Muscle layer of duodenum (tissue), 2 donors: ENCODE measurements around the gene STK24.

Source experiments
- H3K27ac ChIP-seq: one replicate; pipeline ENCODE4 v1.7.0; 2013; ENCODE audit warnings: mild to moderate bottlenecking, low read length
- H3K27me3 ChIP-seq: one replicate; pipeline ENCODE4 v1.7.0; 2013; ENCODE audit warnings: low read depth, mild to moderate bottlenecking, control low read depth, low read length
- H3K36me3 ChIP-seq, 2 donors: one replicate each; pipeline ENCODE4 v1.7.0; 2013; ENCODE audit warnings: low read length in 2 of 2, control low read depth in 1 of 2, mild to moderate bottlenecking in 1 of 2; ENCODE audit not compliant: insufficient read depth in 2 of 2, control insufficient read depth in 1 of 2
- H3K4me1 ChIP-seq, 2 donors: one replicate each; pipeline ENCODE4 v1.7.0; 2013; ENCODE audit warnings: low read length in 2 of 2, mild to moderate bottlenecking in 2 of 2, control low read depth in 1 of 2, moderate library complexity in 1 of 2; ENCODE audit not compliant: insufficient read depth in 2 of 2, control insufficient read depth in 1 of 2
- H3K4me3 ChIP-seq, 2 donors: one replicate each; pipeline ENCODE4 v1.7.0; 2013; ENCODE audit warnings: low read length in 2 of 2, low read depth in 1 of 2, mild to moderate bottlenecking in 1 of 2
- H3K9me3 ChIP-seq, 2 donors: one replicate each; pipeline ENCODE4 v1.7.0; 2013; ENCODE audit warnings: low read length in 2 of 2, control low read depth in 1 of 2, mild to moderate bottlenecking in 1 of 2; ENCODE audit not compliant: control insufficient read depth in 1 of 2
- donor health status: healthy.

Gene STK24

GRCh38 chr13:98537740-98538139, 39.2 kb downstream of the STK24 start:
- no peak overlapping the region for H3K4me3 ChIP-seq
- no peaks in the 10 kb centered on the region for H3K36me3 ChIP-seq
- no peaks in the 10 kb centered on the region for H3K27me3 ChIP-seq
- H3K4me1 ChIP-seq = peaks cover 12 to 39% of the 10 kb centered on the region in 2 donors
- H3K27ac ChIP-seq = no peak overlapping the region
- H3K9me3 ChIP-seq = no peaks in the 10 kb centered on the region

DNA sequence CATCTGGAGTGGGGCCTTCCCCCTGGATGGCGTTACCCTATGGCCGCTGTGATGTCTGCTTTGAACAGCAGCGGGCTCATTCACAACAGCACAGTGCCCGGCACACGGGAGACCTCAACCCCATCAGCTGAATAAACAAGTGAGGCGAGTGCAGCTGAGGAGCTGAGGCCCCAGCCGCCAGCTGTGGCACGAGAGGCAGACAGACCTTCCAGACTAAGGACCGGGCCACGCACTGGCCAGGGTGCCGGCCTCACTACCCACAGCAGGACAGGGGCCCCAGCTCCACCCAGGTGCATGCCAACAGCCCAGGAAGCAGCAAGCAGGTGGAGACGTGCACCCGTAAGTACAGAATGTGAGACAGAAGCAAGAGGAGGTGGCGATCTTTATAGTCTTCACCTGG, 39.6 kb downstream of the STK24 start:
- H3K9me3 ChIP-seq = no peaks in the 10 kb centered on the region
- H3K4me1 ChIP-seq = peaks cover 7 to 35% of the 10 kb centered on the region in 2 donors
- no peak overlapping the region for H3K27ac ChIP-seq
- no peak overlapping the region for H3K4me3 ChIP-seq
- H3K36me3 ChIP-seq = no peaks in the 10 kb centered on the region
- H3K27me3 ChIP-seq = no peaks in the 10 kb centered on the region

- Histone ChIP-seq H3K4me3 (no peak overlapping the region), H3K27me3 (no peaks in the 10 kb centered on the region), H3K9me3 (no peaks in the 10 kb centered on the region), H3K4me1 (peaks cover 6 to 33% of the 10 kb centered on the region in 2 donors), H3K36me3 (no peaks in the 10 kb centered on the region), H3K27ac (no peak overlapping the region)
These were observed 40.2 kb downstream of the STK24 start for GRCh38 chr13:98536729-98537128.

- H3K4me1 ChIP-seq = peaks cover under 1 to 28% of the 10 kb centered on the region in 2 donors
- no peaks in the 10 kb centered on the region for H3K9me3 ChIP-seq
- H3K27ac ChIP-seq = peak overlapping the region; percentile 14
- no peaks in the 10 kb centered on the region for H3K27me3 ChIP-seq
- no peak overlapping the region for H3K4me3 ChIP-seq
- H3K36me3 ChIP-seq = no peaks in the 10 kb centered on the region
These were observed 41.2 kb downstream of the STK24 start for GRCh38 chr13:98535501-98536354.

- no peak overlapping the region for H3K4me3 ChIP-seq
- no peaks in the 10 kb centered on the region for H3K27me3 ChIP-seq
- no peak overlapping the region for H3K27ac ChIP-seq
- H3K4me1 ChIP-seq = peaks cover 0 to 20% of the 10 kb centered on the region in 2 donors
- H3K36me3 ChIP-seq = no peaks in the 10 kb centered on the region
- H3K9me3 ChIP-seq = no peaks in the 10 kb centered on the region
These were observed 42.1 kb downstream of the STK24 start for GRCh38 chr13:98534821-98535220.

GRCh38 chr13:98533912-98534311, 43.0 kb downstream of the STK24 start:
- Histone ChIP-seq H3K4me1 (peaks cover 0 to 29% of the 10 kb centered on the region in 2 donors), H3K4me3 (no peak overlapping the region), H3K27ac (no peak overlapping the region), H3K27me3 (no peaks in the 10 kb centered on the region), H3K9me3 (no peaks in the 10 kb centered on the region), H3K36me3 (no peaks in the 10 kb centered on the region)

- Histone ChIP-seq H3K4me3 (no peak overlapping the region), H3K9me3 (no peaks in the 10 kb centered on the region), H3K36me3 (no peaks in the 10 kb centered on the region), H3K27me3 (no peaks in the 10 kb centered on the region), H3K4me1 (peaks cover 0 to 35% of the 10 kb centered on the region in 2 donors), H3K27ac (no peak overlapping the region)
These were observed 44.7 kb downstream of the STK24 start for GRCh38 chr13:98532254-98532653.

DNA sequence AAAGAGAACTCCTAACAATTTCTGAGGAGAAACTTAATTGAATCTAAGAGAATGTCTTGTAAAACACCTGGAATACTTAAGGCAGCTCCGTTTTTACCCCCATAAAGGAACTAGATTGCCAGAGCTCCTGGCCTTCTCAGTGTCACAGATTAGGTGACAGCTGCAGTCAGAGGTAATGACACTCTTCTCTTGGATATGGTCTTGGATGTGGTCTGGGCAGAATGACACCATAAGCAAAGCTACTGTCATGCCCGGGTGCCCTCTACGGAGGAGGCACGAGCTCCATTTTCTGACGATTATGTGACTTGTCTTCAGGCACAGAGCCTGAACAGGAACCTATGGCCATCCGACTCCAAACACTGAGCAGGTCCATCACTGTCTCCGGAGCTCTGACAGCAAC, 46.7 kb downstream of the STK24 start:
- H3K4me1 ChIP-seq = peaks cover 0 to 43% of the 10 kb centered on the region in 2 donors
- no peaks in the 10 kb centered on the region for H3K27me3 ChIP-seq

DNA sequence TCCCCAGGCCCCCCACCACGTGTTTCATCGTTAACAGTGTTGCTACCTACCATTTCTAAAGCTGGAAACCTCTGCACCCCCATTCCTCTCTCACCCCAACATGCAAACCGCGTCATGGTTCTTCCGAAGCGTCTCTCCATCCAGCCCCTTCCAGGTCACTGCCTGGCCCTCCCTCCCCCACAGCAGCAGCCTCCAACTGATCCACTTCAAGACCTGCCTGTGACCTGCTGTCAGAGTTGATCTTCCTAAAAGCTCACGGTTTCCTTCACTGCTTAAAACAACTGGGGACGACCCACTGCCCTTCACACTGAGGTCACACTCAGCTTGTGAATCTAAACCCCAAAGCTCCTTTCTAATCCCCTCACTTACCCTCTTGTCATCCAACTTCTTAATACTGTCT, 47.7 kb downstream of the STK24 start:
- H3K27ac ChIP-seq = no peak overlapping the region
- H3K9me3 ChIP-seq = no peaks in the 10 kb centered on the region
- no peaks in the 10 kb centered on the region for H3K36me3 ChIP-seq
- H3K27me3 ChIP-seq = no peaks in the 10 kb centered on the region
- no peak overlapping the region for H3K4me3 ChIP-seq
- H3K4me1 ChIP-seq = peaks cover 0 to 54% of the 10 kb centered on the region in 2 donors

More for the DNA sequence above, 46.7 kb downstream of the STK24 start:
- H3K36me3 ChIP-seq = no peaks in the 10 kb centered on the region
- no peak overlapping the region for H3K27ac ChIP-seq
- H3K4me3 ChIP-seq = no peak overlapping the region
- H3K9me3 ChIP-seq = no peaks in the 10 kb centered on the region

DNA sequence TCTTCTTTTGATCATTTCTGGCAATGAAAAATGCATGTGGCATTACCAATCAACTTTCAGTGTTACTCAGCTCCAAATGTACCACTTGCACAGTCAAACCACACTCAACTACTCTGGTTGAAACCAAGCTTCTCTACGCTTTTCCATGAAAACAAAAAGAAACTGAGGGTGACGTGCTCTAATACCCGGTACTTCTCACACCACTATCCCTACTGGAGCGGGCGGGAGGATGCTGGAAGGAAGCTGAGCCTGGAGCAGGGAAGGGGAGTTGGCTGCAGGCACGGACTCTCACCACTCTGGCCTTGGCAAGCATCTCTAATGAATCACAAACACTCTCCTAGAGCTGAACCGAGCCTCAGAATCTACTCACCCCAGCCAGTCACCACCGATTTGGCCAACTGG, 48.2 kb downstream of the STK24 start:
- Histone ChIP-seq H3K4me3 (no peak overlapping the region), H3K4me1 (peaks cover 0 to 59% of the 10 kb centered on the region in 2 donors), H3K36me3 (no peaks in the 10 kb centered on the region), H3K9me3 (no peaks in the 10 kb centered on the region), H3K27me3 (no peaks in the 10 kb centered on the region), H3K27ac (no peak overlapping the region)

DNA sequence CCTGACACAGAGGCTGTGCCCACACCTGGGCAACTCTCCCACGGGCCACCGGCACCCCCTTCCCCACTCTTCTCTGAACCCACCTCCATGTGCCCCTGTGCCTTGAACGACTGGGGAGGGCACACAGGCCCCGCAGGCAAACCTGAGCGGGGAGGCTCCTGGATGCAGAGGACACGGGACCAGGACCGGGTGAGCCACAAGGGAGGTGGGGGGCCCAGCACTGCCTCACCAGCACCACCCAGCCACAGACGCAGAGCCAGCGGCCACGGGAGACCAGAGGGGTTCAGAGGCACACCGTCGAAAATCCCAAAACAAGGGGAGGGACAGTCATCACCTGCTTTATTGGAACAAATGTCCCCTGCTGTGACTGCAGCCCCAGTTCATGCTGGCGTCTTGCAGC, 49.4 kb downstream of the STK24 start:
- Histone ChIP-seq H3K27ac (no peak overlapping the region), H3K27me3 (no peaks in the 10 kb centered on the region), H3K9me3 (no peaks in the 10 kb centered on the region), H3K36me3 (no peaks in the 10 kb centered on the region), H3K4me3 (no peak overlapping the region), H3K4me1 (peaks cover 2 to 70% of the 10 kb centered on the region in 2 donors)

DNA sequence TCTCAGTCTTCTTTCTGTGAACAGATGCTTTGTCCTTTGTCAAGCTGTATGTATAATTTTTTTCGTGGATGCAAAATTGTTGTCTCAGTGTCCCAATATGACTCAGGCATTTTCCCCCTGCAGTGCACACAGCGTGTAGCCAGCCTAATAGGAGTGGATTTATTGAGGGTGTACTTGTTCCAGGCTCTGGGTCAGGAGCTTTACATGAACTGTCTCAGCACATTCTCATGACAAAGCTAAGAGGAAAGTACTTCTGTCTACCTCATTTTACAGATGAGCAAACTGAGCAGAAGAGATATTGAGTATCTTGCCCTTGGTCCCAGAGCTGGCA, 50.8 kb downstream of the STK24 start:
- H3K27me3 ChIP-seq = no peaks in the 10 kb centered on the region
- H3K9me3 ChIP-seq = no peaks in the 10 kb centered on the region
- H3K27ac ChIP-seq = no peak overlapping the region
- H3K36me3 ChIP-seq = no peaks in the 10 kb centered on the region
- peaks cover 13 to 71% of the 10 kb centered on the region in 2 donors for H3K4me1 ChIP-seq
- no peak overlapping the region for H3K4me3 ChIP-seq
